ENCODE data around the gene GINS2. TPM values are rescaled to one million over a fixed set of nuclear protein-coding genes. Genes with fewer than 3 reads are reported as not detected.

The GINS2 gene
- total and polyA plus RNA-seq, 2 experiments from 2014 or later: 40.5 to 44.4 TPM

DNA sequence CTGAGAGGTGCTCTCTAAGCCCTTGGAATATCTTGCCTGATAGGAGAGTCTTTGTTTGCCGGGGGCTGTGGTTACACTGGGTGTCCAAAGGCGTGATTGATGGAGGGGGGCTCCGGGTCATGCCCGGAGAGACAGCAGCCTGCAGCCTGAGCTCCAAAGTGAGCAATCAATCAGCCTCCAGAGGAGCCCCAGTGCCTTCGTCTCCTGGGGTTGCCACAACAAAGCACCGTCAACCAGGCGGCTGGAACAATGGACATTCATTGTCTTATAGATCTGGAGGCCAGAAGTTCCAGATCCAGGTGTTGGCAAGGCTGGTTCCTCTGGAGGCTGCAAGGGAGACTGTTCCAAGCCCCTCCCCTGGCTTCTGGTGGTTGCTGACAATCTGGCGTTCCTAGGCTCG, 24.0 kb upstream of the GINS2 start:
- TF ChIP-seq NANOG (IDR thresholded peaks at IDR 0.05; ENCODE audit: borderline replicate concordance) (no peak), EZH2phosphoT487 (IDR thresholded peaks at IDR 0.05; ENCODE audit: unreplicated experiment) (no peak), CREB1 (CRISPR knock-in tag; IDR thresholded peaks at IDR 0.05; ENCODE audit: low read depth) (no peak), ETS1 (IDR thresholded peaks at IDR 0.05) (no peak), ZNF331 (CRISPR knock-in tag; IDR thresholded peaks at IDR 0.05; ENCODE audit: low read depth) (no peak), POLR2AphosphoS5 (IDR thresholded peaks at IDR 0.05; ENCODE audit: low read depth) (no peak), EZH2 (IDR thresholded peaks at IDR 0.05; ENCODE audit: low read depth, unreplicated experiment) (no peak), ZNF114 (CRISPR knock-in tag; IDR thresholded peaks at IDR 0.05) (no peak), ZNF462 (CRISPR knock-in tag; IDR thresholded peaks at IDR 0.05) (no peak), JUNB (IDR thresholded peaks at IDR 0.05; ENCODE audit: unreplicated experiment) (no peak), CTCF (conservative IDR thresholded peaks at IDR 0.05; ENCODE audit: low read depth in 2 of 2) (no peak), STAT1 (IDR thresholded peaks at IDR 0.05; ENCODE audit: unreplicated experiment) (no peak)
- TF ChIP-seq, protein P1, sequence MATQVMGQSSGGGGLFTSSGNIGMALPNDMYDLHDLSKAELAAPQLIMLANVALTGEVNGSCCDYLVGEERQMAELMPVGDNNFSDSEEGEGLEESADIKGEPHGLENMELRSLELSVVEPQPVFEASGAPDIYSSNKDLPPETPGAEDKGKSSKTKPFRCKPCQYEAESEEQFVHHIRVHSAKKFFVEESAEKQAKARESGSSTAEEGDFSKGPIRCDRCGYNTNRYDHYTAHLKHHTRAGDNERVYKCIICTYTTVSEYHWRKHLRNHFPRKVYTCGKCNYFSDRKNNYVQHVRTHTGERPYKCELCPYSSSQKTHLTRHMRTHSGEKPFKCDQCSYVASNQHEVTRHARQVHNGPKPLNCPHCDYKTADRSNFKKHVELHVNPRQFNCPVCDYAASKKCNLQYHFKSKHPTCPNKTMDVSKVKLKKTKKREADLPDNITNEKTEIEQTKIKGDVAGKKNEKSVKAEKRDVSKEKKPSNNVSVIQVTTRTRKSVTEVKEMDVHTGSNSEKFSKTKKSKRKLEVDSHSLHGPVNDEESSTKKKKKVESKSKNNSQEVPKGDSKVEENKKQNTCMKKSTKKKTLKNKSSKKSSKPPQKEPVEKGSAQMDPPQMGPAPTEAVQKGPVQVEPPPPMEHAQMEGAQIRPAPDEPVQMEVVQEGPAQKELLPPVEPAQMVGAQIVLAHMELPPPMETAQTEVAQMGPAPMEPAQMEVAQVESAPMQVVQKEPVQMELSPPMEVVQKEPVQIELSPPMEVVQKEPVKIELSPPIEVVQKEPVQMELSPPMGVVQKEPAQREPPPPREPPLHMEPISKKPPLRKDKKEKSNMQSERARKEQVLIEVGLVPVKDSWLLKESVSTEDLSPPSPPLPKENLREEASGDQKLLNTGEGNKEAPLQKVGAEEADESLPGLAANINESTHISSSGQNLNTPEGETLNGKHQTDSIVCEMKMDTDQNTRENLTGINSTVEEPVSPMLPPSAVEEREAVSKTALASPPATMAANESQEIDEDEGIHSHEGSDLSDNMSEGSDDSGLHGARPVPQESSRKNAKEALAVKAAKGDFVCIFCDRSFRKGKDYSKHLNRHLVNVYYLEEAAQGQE (IDR thresholded peaks at IDR 0.05; ENCODE audit: unreplicated experiment): no peak
- H3K27me3 Mint-ChIP-seq (ENCODE audit: insufficient read depth, low read depth, poor library complexity): peaks cover 17% of the 10 kb centered on the region
- Histone ChIP-seq H3K27me3 (ENCODE audit: insufficient read depth) (no peaks in the 10 kb centered on the region), H3K4me1 (ENCODE audit: insufficient read depth) (peaks cover 3% of the 10 kb centered on the region; the same call in 1 of the 2 replicates), H3F3A (replicated peaks; ENCODE audit: low read depth) (no peaks in the 10 kb centered on the region; the same call in 1 of the 2 replicates), H3K4me2 (no peak overlapping the region), H3K9me2 (ENCODE audit: insufficient read depth) (no peaks in the 10 kb centered on the region), H3K79me2 (replicated peaks; ENCODE audit: insufficient read depth) (no peaks in the 10 kb centered on the region), H3K27ac (ENCODE audit: low read depth) (no peak overlapping the region), H4K20me1 (replicated peaks; ENCODE audit: insufficient read depth) (no peaks in the 10 kb centered on the region), H3K36me3 (ENCODE audit: insufficient read depth) (no peaks in the 10 kb centered on the region), H3K4me3 (no peak overlapping the region), H2AFZ (no peak overlapping the region)
- ATAC-seq: no peak
- H3K4me1 Mint-ChIP-seq: peaks cover 23% of the 10 kb centered on the region
- no peak overlapping the region for H3K4me3 Mint-ChIP-seq
- H3K36me3 Mint-ChIP-seq (ENCODE audit: low read depth): peaks cover 14% of the 10 kb centered on the region
- no peak for DNase-seq (ENCODE audit: low spot score)
- H3K27ac Mint-ChIP-seq: no peak overlapping the region
- H3K9me3 Mint-ChIP-seq: peaks cover 8% of the 10 kb centered on the region; the same call in 2 of the 3 replicates
